ENCODE results near the gene CFAP45.

DNA sequence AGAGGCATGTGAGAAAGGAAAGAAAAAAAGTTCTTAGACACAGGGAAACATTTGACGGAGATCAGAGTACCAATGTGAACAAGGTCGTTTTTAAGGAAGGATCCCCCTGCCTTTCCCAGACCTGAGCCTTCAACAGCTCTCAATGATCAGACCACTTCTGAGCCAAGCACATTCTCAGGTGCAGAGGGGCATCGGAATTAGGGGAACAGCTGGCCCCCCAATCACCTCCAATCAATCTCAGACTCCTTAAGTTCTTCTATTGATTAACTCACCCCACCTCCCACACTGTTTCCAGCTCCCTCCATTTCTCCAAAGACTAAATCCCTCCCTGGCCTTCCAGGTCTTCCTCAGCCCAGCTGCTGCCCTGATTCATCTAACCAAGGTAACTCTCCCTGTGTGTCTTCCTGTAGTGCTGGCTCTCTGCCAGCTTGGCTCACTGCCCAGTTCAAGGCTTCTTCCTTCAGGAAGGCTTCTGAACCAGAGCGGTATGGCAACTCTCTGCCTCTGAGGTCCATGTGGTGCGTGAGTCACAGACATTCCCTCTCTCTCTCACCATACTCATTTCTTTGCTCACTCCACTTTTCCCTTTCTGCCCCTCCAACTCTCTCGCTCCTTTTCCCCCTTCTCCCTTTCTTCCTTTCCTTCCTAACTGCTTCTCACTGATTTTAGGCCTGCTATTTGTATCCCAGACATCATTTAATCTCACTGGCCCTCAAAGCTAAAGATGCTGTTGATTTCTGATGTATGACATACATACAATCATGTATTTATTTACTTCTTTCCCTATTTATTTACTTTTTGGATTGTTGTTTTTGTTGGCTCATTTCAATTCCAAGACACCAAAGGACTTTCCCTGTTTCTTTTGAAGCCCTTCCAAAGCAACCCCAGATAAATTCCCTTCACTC, 18.1 kb downstream of the CFAP45 start:
- TF ChIP-seq, protein P1, sequence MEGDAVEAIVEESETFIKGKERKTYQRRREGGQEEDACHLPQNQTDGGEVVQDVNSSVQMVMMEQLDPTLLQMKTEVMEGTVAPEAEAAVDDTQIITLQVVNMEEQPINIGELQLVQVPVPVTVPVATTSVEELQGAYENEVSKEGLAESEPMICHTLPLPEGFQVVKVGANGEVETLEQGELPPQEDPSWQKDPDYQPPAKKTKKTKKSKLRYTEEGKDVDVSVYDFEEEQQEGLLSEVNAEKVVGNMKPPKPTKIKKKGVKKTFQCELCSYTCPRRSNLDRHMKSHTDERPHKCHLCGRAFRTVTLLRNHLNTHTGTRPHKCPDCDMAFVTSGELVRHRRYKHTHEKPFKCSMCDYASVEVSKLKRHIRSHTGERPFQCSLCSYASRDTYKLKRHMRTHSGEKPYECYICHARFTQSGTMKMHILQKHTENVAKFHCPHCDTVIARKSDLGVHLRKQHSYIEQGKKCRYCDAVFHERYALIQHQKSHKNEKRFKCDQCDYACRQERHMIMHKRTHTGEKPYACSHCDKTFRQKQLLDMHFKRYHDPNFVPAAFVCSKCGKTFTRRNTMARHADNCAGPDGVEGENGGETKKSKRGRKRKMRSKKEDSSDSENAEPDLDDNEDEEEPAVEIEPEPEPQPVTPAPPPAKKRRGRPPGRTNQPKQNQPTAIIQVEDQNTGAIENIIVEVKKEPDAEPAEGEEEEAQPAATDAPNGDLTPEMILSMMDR (IDR thresholded peaks at IDR 0.05; ENCODE audit: low read length) = no peak
- no peak for TF ChIP-seq EZH2 (IDR thresholded peaks at IDR 0.05; ENCODE audit: borderline replicate concordance, low read length)
